D721Med (cell line): ENCODE measurements around the gene IWS1.

Experiments
- DNase-seq: peaks from one replicate; pipeline ENCODE4 v3.0.0; 2011; ENCODE audit warnings: low spot score; ENCODE audit not compliant: insufficient read length
- FAIRE-seq: peaks from 2 replicates; lab custom pipeline; 2011; peaks lifted over from hg19 to GRCh38; lab: Jason Lieb, UNC
- TF ChIP-seq, protein P1 (sequence below): IDR thresholded peaks from 2 replicates; pipeline ENCODE4 v1.5.1; 2012; ENCODE audit warnings: mild to moderate bottlenecking, control low read depth; ENCODE audit not compliant: insufficient read depth; ENCODE audit errors: missing control alignments

IWS1 gene

DNA sequence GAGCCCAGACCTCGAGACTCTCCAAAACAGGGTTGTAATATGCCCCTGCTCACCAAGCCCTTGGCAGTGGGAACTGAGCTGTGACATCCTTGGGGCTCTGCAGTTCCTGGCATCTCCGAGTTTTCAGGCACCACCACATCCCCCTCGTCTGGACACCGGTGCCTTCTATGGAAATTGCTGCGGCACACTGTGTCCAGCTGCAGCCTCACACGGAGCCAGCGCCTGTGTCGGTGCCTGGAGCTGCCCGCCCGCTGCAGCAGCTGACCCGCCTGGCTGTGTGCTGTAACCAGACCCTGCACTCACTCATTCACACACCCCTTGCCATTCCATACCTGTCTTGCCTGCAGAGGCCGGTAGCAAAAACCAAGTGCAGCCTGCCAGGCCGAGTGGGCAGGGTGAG, 11.8 kb downstream of the IWS1 start:
- no peak for FAIRE-seq
- TF ChIP-seq, protein P1, sequence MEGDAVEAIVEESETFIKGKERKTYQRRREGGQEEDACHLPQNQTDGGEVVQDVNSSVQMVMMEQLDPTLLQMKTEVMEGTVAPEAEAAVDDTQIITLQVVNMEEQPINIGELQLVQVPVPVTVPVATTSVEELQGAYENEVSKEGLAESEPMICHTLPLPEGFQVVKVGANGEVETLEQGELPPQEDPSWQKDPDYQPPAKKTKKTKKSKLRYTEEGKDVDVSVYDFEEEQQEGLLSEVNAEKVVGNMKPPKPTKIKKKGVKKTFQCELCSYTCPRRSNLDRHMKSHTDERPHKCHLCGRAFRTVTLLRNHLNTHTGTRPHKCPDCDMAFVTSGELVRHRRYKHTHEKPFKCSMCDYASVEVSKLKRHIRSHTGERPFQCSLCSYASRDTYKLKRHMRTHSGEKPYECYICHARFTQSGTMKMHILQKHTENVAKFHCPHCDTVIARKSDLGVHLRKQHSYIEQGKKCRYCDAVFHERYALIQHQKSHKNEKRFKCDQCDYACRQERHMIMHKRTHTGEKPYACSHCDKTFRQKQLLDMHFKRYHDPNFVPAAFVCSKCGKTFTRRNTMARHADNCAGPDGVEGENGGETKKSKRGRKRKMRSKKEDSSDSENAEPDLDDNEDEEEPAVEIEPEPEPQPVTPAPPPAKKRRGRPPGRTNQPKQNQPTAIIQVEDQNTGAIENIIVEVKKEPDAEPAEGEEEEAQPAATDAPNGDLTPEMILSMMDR, result no peak
- DNase-seq, result no peak

DNA sequence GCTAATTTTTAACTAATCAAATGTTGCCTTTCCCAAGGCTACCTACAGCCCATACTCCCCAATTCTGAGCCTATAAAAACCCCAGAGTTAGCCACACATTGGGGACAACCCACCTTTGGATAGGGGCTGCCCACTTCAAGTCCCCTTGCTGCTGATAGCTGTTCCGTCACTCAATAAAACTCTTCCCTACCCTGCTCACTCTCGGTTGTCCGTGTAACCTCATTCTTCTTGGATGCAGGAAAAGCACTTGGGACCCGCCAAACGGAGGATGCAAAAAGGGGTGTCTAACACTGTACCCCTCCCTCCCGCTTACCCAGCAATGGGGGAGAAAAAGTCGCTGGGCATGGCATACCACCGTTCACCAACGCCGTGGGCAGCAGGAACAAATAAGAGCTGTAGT, 12.2 kb downstream of the IWS1 start:
- DNase-seq (no peak), FAIRE-seq (no peak)
- TF ChIP-seq, protein P1, result no peak

DNA sequence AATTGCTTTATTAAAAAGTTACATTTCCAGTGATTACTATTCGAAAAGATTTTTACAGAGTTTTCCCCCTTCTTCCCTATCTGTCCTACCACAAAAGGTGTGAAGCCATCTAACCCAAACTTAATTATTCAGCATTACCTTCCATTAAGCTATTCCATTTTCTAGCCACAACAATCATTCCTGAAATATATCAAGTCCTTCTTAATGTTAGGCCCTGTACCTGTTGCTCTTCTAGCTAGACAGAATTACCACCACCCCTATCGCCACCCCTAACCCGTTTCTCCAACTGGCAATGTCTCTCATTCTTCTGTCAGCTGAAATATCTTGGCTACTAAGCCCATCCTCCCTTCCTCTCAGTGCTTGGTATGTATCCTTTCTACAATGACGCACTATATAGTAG, 13.9 kb downstream of the IWS1 start:
- no peak for DNase-seq
- no peak for FAIRE-seq
- TF ChIP-seq, protein P1, result no peak

DNA sequence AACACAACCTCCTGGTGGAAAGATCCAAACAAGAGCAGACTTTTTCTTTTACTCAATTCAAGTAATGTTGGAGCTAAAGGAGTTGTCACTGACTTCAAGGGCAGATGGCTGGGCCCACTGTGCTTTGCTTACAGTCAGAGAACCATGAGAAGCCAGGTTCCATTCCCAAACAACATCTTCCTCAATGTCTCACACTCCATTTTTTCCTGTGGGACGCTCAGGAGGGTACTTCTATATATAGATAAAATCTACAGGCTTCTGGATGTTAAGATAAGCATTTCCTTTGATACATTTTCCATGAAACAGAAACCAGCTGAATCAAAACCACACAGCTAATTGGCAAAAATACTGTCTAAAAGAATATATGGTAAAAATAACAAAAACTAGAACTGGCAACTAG, 14.4 kb downstream of the IWS1 start:
- TF ChIP-seq, protein P1, result no peak
- DNase-seq (no peak), FAIRE-seq (no peak)

DNA sequence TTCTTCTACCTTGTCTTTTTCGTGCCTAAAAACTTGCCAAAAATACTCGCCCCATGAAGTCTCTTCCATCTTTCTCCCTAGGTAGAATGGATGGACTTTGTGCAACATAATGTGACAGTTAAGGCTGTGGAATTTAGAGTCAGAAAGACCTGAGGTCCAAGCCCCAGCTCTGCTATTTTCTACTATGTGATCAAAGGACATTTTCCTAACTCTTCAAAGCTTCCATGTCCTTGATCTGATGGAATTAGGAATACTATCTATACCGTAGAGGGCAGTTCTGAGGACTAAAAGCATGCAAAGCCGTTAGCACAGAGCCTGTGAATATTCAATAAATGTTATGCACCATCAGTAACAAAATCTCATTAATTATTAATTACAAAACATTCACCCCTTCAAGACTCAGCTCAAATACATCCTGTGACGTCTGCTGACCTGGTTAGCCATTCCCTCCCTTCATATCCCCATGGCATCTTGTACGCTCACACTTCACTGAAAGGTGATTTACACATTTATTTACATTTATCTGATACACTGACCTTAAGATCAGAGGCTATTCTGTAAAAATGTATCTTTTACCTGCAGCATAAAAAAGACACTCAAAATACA, 15.1 kb downstream of the IWS1 start:
- no peak for DNase-seq
- TF ChIP-seq, protein P1, result no peak
- no peak for FAIRE-seq

DNA sequence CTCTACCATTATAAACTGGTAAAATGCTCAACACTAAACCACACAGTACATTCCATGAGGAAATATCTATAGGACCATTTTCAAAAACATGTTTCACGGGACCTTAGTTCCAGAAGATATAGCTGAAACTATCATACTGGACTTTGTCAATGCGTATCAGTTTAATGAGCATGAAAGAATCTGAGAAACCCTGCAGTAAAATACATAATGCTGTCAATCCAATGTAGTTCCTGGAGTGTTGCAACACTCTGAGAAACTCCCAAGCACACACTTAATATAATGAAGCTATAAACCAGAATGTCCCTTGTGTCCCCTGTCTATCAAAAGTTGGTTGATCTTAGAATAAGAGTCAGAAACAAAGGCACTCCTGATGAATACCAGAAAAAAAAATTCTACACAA, 16.2 kb downstream of the IWS1 start:
- DNase-seq (no peak), FAIRE-seq (no peak)
- TF ChIP-seq, protein P1, result no peak

DNA sequence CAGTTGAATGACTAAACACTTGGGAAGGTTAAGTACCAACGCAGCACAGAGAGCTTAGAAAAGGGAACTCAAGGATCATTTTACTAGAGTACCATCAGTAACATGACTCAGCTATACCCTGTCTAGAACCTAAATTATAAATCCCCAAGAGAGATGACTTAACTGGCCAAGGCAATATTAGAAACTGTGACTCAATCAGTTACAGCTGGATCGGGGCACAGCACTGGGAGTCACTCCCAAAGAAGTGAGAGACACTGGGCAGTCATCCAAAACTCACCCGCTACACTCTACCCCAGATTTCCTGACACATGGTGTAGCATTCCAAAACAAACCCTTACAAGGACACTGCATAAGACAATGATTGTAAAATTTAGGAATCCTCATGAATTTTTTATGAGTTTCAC, 17.7 kb downstream of the IWS1 start:
- TF ChIP-seq, protein P1, result no peak
- DNase-seq, result no peak
- no peak for FAIRE-seq
